H1 (cell line): ENCODE results near the gene SMAD1.

ENCODE experiments used
- CREB1 ChIP-seq: IDR thresholded peaks from 2 replicates; pipeline ENCODE4 v1.6.1; 2012; ENCODE audit warnings: inconsistent platforms
- FOSL1 ChIP-seq: IDR thresholded peaks from 2 replicates; pipeline ENCODE4 v1.6.1; 2011; ENCODE audit warnings: mild to moderate bottlenecking, low read depth, low read length, moderate library complexity; ENCODE audit not compliant: insufficient read depth
- JUN ChIP-seq: IDR thresholded peaks from 2 replicates; pipeline ENCODE4 v1.6.1; 2011; ENCODE audit warnings: low read depth, mild to moderate bottlenecking, improper control_type of control experiment, low read length
- NANOG ChIP-seq: IDR thresholded peaks from 2 replicates; pipeline ENCODE4 v1.6.1; 2011; ENCODE audit warnings: low read length, low read depth, mild to moderate bottlenecking, inconsistent platforms; ENCODE audit not compliant: insufficient read depth, poor library complexity, severe bottlenecking
- RBBP5 ChIP-seq: IDR thresholded peaks from 2 replicates; pipeline ENCODE4 v1.7.1; 2012; ENCODE audit warnings: low read depth, mild to moderate bottlenecking, inconsistent platforms, low read length, moderate library complexity, borderline replicate concordance
- TF ChIP-seq, protein P1 (sequence below), 3 experiments: IDR thresholded peaks; 1 replicate in 2 of 3; 2 replicates in 1 of 3; pipeline versions ENCODE4 v1.5.1 to v1.6.1; 2011; ENCODE audit warnings: low read length in 3 of 3, mild to moderate bottlenecking in 3 of 3, inconsistent platforms in 2 of 3, low read depth in 1 of 3, moderate library complexity in 1 of 3; ENCODE audit not compliant: insufficient read depth in 1 of 3; ENCODE audit errors: control extremely low read depth in 1 of 3
- TF ChIP-seq, protein P2 (sequence below): IDR thresholded peaks from 2 replicates; pipeline ENCODE4 v1.6.1; 2012; ENCODE audit warnings: inconsistent platforms

DNA sequence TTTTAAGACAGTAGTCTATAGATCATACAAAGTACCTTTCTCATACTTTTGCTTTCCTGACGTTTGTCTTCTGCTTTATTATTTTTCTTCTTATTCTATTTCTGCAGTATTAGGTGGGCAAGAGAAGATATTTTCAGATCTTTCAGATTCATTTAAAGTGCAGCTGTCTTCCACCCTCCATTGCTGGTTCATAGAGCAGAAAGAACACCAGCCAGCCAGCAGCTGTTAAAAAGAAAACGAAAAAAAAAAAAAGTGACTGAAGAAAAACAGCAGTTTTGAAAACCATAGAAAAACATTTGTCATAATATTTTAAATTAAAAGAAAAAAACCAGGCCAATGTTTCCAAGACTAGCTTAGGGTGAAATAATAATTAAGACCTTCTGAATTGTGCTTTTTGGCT is 42.9 kb downstream of the SMAD1 start:
- TF ChIP-seq, protein P1, sequence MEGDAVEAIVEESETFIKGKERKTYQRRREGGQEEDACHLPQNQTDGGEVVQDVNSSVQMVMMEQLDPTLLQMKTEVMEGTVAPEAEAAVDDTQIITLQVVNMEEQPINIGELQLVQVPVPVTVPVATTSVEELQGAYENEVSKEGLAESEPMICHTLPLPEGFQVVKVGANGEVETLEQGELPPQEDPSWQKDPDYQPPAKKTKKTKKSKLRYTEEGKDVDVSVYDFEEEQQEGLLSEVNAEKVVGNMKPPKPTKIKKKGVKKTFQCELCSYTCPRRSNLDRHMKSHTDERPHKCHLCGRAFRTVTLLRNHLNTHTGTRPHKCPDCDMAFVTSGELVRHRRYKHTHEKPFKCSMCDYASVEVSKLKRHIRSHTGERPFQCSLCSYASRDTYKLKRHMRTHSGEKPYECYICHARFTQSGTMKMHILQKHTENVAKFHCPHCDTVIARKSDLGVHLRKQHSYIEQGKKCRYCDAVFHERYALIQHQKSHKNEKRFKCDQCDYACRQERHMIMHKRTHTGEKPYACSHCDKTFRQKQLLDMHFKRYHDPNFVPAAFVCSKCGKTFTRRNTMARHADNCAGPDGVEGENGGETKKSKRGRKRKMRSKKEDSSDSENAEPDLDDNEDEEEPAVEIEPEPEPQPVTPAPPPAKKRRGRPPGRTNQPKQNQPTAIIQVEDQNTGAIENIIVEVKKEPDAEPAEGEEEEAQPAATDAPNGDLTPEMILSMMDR (IDR thresholded peaks at IDR 0.05; ENCODE audit: control extremely low read depth in 1 of 3, insufficient read depth in 1 of 3, low read depth in 1 of 3, low read length in 3 of 3): no peak
- TF ChIP-seq JUN (no peak), NANOG (no peak), CREB1 (no peak), FOSL1 (no peak), RBBP5 (no peak)
- TF ChIP-seq, protein P2, sequence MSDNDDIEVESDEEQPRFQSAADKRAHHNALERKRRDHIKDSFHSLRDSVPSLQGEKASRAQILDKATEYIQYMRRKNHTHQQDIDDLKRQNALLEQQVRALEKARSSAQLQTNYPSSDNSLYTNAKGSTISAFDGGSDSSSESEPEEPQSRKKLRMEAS: no peak
